Nephron progenitor cell (in vitro differentiated cells): ENCODE results near the gene CACNA1B.

Source experiments
- DNase-seq: peaks from one replicate; pipeline ENCODE4 v3.0.0; 2021
- H3K27ac Mint-ChIP-seq: 2 replicates; pipeline ENCODE4 v1.8.0; 2021; ENCODE audit warnings: mild to moderate bottlenecking, moderate library complexity, mixed read lengths
- H3K27me3 Mint-ChIP-seq: 2 replicates; pipeline ENCODE4 v1.8.0; 2021; ENCODE audit warnings: mild to moderate bottlenecking, low read depth, mixed read lengths; ENCODE audit not compliant: poor library complexity
- H3K36me3 Mint-ChIP-seq: 2 replicates; pipeline ENCODE4 v1.8.0; 2021; ENCODE audit warnings: low read depth, mixed read lengths
- H3K4me1 Mint-ChIP-seq: 2 replicates; pipeline ENCODE4 v1.8.0; 2021; ENCODE audit warnings: mixed read lengths
- H3K4me3 Mint-ChIP-seq: 2 replicates; pipeline ENCODE4 v1.8.0; 2021; ENCODE audit warnings: mild to moderate bottlenecking, moderate library complexity, mixed read lengths
- H3K9me3 Mint-ChIP-seq: 2 replicates; pipeline ENCODE4 v1.8.0; 2021; ENCODE audit warnings: mild to moderate bottlenecking, moderate library complexity, mixed read lengths
- TF ChIP-seq, protein P1 (sequence below): fragments of 200-600 bp; sonication (generic); IDR thresholded peaks from 2 replicates; pipeline ENCODE4 v1.5.0; 2021; ENCODE audit warnings: antibody characterized with exemption

The CACNA1B gene

DNA sequence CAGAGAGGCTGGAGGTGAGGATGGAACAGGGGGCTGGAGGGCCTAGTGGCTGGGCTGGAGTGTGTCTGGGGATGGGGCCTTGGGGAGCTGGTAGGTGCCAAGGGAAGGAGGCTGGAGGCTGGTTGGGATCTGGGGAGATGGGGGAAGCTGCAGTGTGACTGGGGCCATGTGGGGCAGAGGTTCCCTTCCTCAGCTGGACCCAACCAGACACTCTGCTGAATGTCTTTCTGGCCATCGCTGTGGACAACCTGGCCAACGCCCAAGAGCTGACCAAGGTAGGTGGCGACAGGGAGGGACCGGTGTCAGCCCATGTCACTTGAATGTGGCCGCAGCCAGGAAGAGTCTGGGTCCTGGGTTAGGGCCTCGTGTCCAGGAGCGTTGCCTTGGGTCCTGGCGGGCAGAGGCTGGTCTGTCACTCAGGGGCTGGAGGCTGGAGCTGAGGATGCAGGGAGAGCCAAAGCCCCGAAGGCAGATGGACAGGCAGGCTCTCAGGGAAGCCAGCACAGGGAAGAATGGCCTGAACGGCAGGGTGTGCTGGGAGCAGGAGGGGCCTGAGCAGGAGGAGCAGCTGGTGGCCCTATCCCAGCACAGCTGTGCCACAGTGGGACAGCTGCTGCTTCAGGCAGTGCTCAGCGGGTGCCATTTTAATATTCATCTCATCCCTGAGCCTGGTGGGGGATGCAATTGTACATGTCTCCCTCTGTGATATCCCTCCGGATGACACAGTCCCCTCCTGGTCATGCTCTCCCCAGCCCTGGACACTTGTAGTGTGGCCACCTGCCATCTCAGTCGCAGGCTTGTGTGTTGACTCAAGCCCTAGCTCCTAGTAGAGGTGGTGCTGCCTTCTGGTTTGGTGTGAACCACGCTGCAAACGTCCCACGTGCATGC lies 132.5 kb downstream of the CACNA1B start:
- Mint-ChIP-seq H3K4me3 (no peak overlapping the region), H3K27me3 (peaks cover 3% of the 10 kb centered on the region), H3K9me3 (no peaks in the 10 kb centered on the region), H3K27ac (no peak overlapping the region), H3K4me1 (peaks cover 9% of the 10 kb centered on the region), H3K36me3 (no peaks in the 10 kb centered on the region)
- TF ChIP-seq, protein P1, sequence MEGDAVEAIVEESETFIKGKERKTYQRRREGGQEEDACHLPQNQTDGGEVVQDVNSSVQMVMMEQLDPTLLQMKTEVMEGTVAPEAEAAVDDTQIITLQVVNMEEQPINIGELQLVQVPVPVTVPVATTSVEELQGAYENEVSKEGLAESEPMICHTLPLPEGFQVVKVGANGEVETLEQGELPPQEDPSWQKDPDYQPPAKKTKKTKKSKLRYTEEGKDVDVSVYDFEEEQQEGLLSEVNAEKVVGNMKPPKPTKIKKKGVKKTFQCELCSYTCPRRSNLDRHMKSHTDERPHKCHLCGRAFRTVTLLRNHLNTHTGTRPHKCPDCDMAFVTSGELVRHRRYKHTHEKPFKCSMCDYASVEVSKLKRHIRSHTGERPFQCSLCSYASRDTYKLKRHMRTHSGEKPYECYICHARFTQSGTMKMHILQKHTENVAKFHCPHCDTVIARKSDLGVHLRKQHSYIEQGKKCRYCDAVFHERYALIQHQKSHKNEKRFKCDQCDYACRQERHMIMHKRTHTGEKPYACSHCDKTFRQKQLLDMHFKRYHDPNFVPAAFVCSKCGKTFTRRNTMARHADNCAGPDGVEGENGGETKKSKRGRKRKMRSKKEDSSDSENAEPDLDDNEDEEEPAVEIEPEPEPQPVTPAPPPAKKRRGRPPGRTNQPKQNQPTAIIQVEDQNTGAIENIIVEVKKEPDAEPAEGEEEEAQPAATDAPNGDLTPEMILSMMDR: no peak
- no peak for DNase-seq

- Mint-ChIP-seq H3K4me3 (no peak overlapping the region), H3K36me3 (no peaks in the 10 kb centered on the region), H3K4me1 (peaks cover 15% of the 10 kb centered on the region), H3K27ac (no peak overlapping the region), H3K9me3 (no peaks in the 10 kb centered on the region), H3K27me3 (peaks cover 3% of the 10 kb centered on the region)
- TF ChIP-seq, protein P1: no peak
- DNase-seq: no peak
These were observed 133.3 kb downstream of the CACNA1B start for GRCh38 chr9:138010861-138011260.

DNA sequence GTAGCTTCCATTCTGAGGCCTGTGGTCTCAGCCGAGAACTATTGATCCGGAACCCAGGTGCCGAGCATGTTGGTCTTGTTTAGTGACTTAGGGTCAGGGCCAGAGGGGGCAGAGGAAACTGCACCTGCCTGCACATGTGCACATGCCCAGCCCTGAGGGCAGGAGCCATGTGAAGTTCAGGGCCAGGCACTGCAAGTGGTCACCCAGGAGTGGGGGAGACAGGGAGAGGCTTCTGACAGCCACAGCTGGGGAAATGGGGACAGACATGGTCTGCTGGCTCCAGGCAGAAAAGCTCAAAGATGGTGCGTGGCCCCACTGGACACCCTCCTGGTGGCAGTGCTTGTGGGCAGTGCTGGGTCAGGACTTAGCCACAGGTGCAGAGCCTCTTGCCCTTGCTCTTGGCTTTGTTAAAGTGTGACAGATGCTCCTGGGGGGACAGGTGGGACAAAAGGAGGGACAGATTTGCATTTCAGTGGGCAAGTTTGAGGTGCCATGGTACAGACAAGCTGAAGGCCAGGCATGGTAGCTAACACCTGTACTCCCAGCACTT lies 134.4 kb downstream of the CACNA1B start:
- TF ChIP-seq, protein P1: no peak
- DNase-seq: no peak
- peak overlapping the region; percentile 59 for H3K27ac Mint-ChIP-seq
- peaks cover 3% of the 10 kb centered on the region for H3K27me3 Mint-ChIP-seq
- no peaks in the 10 kb centered on the region for H3K36me3 Mint-ChIP-seq
- no peaks in the 10 kb centered on the region for H3K9me3 Mint-ChIP-seq
- H3K4me1 Mint-ChIP-seq: peaks cover 19% of the 10 kb centered on the region
- no peak overlapping the region for H3K4me3 Mint-ChIP-seq

DNA sequence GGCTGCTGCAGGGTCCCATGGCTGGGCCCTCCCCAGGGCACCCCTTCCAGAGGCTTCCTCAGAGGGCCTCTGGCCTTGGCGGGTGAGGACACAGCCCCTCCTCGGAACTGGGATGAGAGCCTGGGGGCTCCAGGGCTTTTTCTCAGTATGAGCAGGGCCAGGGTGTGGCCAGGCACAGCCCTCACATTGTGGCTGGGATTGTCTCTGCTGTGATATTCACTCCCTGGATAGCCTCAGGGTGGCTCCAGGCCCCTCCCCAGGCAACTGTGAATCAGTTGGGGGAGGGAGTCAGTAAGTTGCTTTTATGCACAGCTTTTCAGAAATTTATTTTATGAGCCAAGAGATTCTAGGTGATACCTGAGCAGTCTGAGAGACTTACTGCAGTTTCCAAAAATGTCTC lies 135.7 kb downstream of the CACNA1B start:
- Mint-ChIP-seq H3K27me3 (peaks cover 3% of the 10 kb centered on the region), H3K9me3 (no peaks in the 10 kb centered on the region), H3K4me1 (peaks cover 21% of the 10 kb centered on the region), H3K27ac (no peak overlapping the region), H3K4me3 (no peak overlapping the region), H3K36me3 (no peaks in the 10 kb centered on the region)
- TF ChIP-seq, protein P1: no peak
- DNase-seq: no peak

DNA sequence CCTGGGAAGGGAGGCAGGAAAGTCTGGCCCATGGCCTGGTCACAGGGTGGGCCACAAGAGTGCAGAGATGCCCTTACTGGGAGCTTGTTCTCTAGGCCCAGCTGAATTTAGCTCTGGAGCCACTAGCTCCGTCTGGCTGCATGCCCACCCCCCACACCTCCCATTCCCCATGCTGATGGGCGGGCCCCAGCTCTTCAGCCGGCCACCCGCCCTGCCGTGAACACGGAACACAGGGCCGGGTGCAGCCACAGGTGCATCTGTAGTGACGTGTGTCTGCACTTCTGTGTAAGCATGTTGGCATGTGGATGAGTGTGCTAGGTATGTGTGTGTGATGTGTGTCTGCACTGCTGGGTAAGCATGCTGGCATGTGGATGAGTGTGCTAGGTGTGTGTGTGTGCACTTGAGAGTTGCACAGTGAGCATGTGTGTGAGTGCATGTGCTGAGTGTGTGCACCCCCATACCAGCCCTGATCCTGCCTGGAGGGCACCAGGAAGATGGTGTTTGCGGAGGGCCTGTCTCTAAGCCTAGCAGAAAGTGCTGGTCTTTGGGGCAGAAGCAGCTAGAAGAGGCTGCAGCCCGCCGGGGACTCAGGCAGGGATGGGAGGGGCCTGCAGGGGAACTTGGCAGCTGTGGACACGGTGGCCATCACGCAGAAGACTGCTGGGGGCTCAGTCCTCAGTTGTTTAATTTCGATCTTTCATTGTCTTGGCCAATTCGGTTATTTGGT lies 136.4 kb downstream of the CACNA1B start:
- Mint-ChIP-seq H3K27ac (no peak overlapping the region), H3K4me1 (peaks cover 21% of the 10 kb centered on the region), H3K27me3 (peaks cover 3% of the 10 kb centered on the region), H3K4me3 (no peak overlapping the region), H3K9me3 (no peaks in the 10 kb centered on the region), H3K36me3 (no peaks in the 10 kb centered on the region)
- no peak for DNase-seq
- TF ChIP-seq, protein P1: no peak
